ENCODE results near the gene CACNG3. TPM values are rescaled to one million over a fixed set of nuclear protein-coding genes. Genes with fewer than 3 reads are reported as not detected.
"Not testable (repeated sequence)": the region's sequence is repeated elsewhere in the genome, so short reads cannot be mapped to it uniquely, and the experiment has no call there.

The CACNG3 gene
- total RNA-seq, 1 experiment from 2014 or later: not detected

- in situ Hi-C loops (cut with HindIII; ENCODE audit: low pct_unique_long_range_greater_than_20kb, low sequenced_read_pairs): no loop called here
- DNase-seq (ENCODE audit: low read depth, low spot score): no peak
Measured at GRCh38 chr16:24270721-24271442, 14.7 kb downstream of the CACNG3 start.

- no peak for DNase-seq (ENCODE audit: low read depth, low spot score)
- in situ Hi-C loops (cut with HindIII; ENCODE audit: low pct_unique_long_range_greater_than_20kb, low sequenced_read_pairs): no loop called here
Measured at GRCh38 chr16:24272379-24272778, 16.2 kb downstream of the CACNG3 start.

GRCh38 chr16:24273508-24274182 lies 17.5 kb downstream of the CACNG3 start:
- no peak for DNase-seq (ENCODE audit: low read depth, low spot score)
- in situ Hi-C loops (cut with HindIII; ENCODE audit: low pct_unique_long_range_greater_than_20kb, low sequenced_read_pairs): no loop called here

DNA sequence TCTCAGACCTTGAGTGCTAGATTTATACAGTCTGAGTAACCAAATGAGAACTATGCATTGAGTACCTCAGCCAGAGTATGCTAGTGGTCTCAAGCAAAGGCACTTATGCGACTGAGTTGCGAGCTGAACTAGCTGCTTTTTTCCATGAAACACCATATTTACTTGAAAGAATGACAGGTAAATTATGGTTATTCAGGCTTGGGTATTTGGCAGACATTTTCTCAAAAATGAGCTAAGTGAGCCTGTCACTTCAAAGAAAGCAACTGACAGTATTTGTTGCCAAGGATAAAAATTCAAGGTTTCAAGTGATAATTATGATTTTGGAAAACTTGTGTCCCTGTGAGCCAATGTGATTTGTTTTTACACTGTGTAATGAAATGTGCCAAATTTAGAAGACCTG lies 19.3 kb downstream of the CACNG3 start:
- in situ Hi-C loops (cut with HindIII; ENCODE audit: low pct_unique_long_range_greater_than_20kb, low sequenced_read_pairs): no loop called here
- DNase-seq (ENCODE audit: low read depth, low spot score): no peak

- peak; percentile 26 for DNase-seq (ENCODE audit: low read depth, low spot score)
- in situ Hi-C loops (cut with HindIII; ENCODE audit: low pct_unique_long_range_greater_than_20kb, low sequenced_read_pairs): no loop called here
Measured at GRCh38 chr16:24279982-24280515, 23.9 kb downstream of the CACNG3 start.

DNA sequence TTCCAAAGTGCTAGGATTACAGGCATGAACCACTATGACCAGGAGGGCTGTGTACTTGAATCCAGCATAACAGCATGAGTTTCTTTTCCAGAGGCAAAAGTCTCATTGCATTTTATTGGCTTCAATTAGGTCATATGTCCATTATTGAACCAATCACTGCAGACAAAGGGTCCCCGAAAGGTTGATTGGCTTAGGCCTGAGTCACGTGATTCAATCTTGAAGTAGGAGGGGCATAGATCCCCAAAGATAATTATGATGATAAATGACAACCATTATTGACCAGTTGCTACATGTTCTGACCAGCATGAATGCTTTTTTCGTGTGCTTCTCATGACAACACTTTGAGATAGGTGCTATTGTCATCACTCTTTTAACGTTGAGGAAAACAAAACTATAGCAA lies 25.3 kb downstream of the CACNG3 start:
- no peak for DNase-seq (ENCODE audit: low read depth, low spot score)
- in situ Hi-C loops (cut with HindIII; ENCODE audit: low pct_unique_long_range_greater_than_20kb, low sequenced_read_pairs): no loop called here

GRCh38 chr16:24282141-24282540 lies 26.0 kb downstream of the CACNG3 start:
- in situ Hi-C loops (cut with HindIII; ENCODE audit: low pct_unique_long_range_greater_than_20kb, low sequenced_read_pairs): no loop called here
- no peak for DNase-seq (ENCODE audit: low read depth, low spot score)

GRCh38 chr16:24286741-24287405 lies 30.7 kb downstream of the CACNG3 start:
- in situ Hi-C loops (cut with HindIII; ENCODE audit: low pct_unique_long_range_greater_than_20kb, low sequenced_read_pairs): no loop called here
- DNase-seq (ENCODE audit: low read depth, low spot score): no peak

- in situ Hi-C loops (cut with HindIII; ENCODE audit: low pct_unique_long_range_greater_than_20kb, low sequenced_read_pairs): no loop called here
- no peak for DNase-seq (ENCODE audit: low read depth, low spot score)
Measured at GRCh38 chr16:24288516-24288915, 32.4 kb downstream of the CACNG3 start.

DNA sequence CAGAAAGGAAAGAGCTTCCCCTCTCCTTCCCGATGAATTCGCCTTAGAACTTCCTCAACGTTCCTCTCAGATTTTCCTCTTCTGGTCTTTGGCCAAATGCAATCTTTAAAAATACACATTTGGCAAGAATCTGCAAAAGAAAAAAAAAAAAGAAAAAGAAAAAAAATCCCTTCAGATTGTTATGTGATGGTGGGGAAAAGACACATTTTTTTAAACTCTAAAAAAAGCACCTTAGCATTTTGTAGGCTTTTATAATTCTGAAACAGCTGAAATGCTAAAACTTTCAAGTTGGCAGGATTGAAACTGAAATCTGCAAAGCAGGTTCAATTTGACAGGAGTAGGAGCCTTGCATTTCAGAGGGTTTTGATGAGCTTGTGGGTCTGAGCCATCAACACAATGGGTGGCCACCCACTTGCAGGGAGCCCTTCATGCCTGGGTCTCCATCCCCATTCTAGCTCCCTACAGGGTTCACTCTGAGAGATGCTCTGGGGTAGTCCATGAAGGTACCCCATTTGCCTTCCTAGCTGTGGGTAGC lies 33.1 kb downstream of the CACNG3 start:
- no peak for DNase-seq (ENCODE audit: low read depth, low spot score)
- in situ Hi-C loops (cut with HindIII; ENCODE audit: low pct_unique_long_range_greater_than_20kb, low sequenced_read_pairs): no loop called here

DNA sequence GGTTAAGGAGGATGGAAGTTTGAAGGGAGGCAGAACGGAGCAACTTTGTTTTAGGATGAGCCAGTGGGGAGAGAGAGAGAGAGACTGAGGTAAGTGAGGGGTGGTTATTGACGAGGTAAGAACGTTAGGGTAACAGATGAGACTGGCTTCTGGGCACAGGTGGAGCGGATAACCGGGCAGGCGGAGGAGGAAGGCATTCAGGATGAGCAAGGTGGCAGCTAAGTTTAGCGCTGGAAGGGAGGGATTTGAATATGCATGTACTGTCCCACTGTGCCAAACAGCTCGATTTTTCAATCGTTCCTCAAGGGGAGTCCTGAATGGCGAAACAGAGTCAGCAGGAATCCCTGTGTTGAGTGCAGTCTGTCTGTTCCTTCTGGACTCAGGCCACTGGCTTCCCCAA lies 35.8 kb downstream of the CACNG3 start:
- DNase-seq (ENCODE audit: low read depth, low spot score): no peak

GRCh38 chr16:24294131-24294530 lies 38.0 kb downstream of the CACNG3 start:
- in situ Hi-C loops (cut with HindIII; ENCODE audit: low pct_unique_long_range_greater_than_20kb, low sequenced_read_pairs): no loop called here
- no peak for DNase-seq (ENCODE audit: low read depth, low spot score)

More for the DNA sequence above, 35.8 kb downstream of the CACNG3 start:
- in situ Hi-C loops (cut with HindIII; ENCODE audit: low pct_unique_long_range_greater_than_20kb, low sequenced_read_pairs): no loop called here

GRCh38 chr16:24297375-24297774 lies 41.2 kb downstream of the CACNG3 start:
- no peak for DNase-seq (ENCODE audit: low read depth, low spot score)

GRCh38 chr16:24298548-24299167 lies 42.5 kb downstream of the CACNG3 start:
- DNase-seq (ENCODE audit: low read depth, low spot score): no peak
- in situ Hi-C loops (cut with HindIII; ENCODE audit: low pct_unique_long_range_greater_than_20kb, low sequenced_read_pairs): no loop called here

More at GRCh38 chr16:24297375-24297774, 41.2 kb downstream of the CACNG3 start:
- in situ Hi-C loops (cut with HindIII; ENCODE audit: low pct_unique_long_range_greater_than_20kb, low sequenced_read_pairs): no loop called here

- in situ Hi-C loops (cut with HindIII; ENCODE audit: low pct_unique_long_range_greater_than_20kb, low sequenced_read_pairs); DNase-seq (ENCODE audit: low read depth, low spot score): not testable (repeated sequence)
Measured at GRCh38 chr16:24300750-24301149, 44.6 kb downstream of the CACNG3 start.

GRCh38 chr16:24302636-24303035 lies 46.5 kb downstream of the CACNG3 start:
- no peak for DNase-seq (ENCODE audit: low read depth, low spot score)
- in situ Hi-C loops (cut with HindIII; ENCODE audit: low pct_unique_long_range_greater_than_20kb, low sequenced_read_pairs): no loop called here

- no peak for DNase-seq (ENCODE audit: low read depth, low spot score)
- in situ Hi-C loops (cut with HindIII; ENCODE audit: low pct_unique_long_range_greater_than_20kb, low sequenced_read_pairs): no loop called here
Measured at GRCh38 chr16:24308200-24308599, 52.1 kb downstream of the CACNG3 start.

All from SK-MEL-5 (cell line).